GM12865 (cell line): ENCODE data around the gene CHCT1.
"Not testable (repeated sequence)": the region's sequence is repeated elsewhere in the genome, so short reads cannot be mapped to it uniquely, and the experiment has no call there.

Source experiments
- DNase-seq: peaks from one replicate; pipeline ENCODE4 v3.0.0; 2010; ENCODE audit warnings: low read depth
- H3K4me3 ChIP-seq: 2 replicates; pipeline ENCODE4 v1.5.1; 2011; ENCODE audit warnings: mild to moderate bottlenecking, low read depth, low read length, control low read depth
- TF ChIP-seq, protein P1 (sequence below): IDR thresholded peaks from 2 replicates; pipeline ENCODE4 v1.5.1; 2011; ENCODE audit warnings: low read length, control low read depth, low read depth, inconsistent platforms; ENCODE audit not compliant: insufficient read depth; ENCODE audit errors: missing control alignments

CHCT1 gene

DNA sequence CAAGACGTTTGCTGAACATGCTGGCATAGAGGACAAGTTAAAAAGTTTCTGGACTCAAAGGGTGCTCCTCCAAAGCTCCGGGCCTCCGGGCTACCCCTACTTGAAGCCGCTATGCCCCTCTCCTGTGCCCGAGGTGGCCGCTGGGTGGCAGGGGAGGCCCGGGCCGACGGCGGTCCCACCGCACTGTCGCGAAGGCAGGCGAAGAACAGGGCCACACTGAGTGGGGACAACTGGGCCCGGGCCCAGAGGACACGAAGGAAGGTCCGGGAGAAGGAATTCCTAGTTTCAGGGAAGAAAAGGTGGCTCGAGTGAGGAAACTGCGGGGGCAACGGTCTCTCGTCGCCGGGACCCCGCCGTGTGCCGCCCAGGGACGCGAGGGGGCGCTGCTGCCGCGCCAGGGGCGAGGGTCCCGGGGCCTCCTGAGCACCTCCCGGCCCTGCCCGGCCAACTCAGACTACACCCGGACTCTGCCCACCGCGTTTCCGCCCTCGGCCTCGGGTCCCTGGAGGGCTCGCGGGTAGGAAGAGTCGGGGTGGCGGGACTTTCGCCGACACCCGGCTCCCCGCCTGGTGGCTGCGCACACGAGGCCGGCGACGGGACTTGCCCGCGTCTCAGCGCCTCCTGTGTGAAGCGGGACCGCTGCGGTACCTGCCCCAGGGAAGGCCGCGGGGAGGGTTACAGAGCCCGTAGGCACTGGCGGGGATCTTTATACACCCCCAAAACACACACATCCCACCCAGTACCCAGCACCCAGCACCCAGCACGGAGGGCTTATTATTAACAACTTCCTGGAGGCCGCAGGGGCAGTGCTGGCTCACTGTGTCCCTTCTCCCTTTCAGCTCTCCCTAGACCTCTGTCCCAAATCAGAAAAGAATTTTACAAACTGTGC lies 772 bp upstream of the CHCT1 start:
- peak overlapping the region; percentile 59 for H3K4me3 ChIP-seq
- DNase-seq = peak; percentile 82
- TF ChIP-seq, protein P1, sequence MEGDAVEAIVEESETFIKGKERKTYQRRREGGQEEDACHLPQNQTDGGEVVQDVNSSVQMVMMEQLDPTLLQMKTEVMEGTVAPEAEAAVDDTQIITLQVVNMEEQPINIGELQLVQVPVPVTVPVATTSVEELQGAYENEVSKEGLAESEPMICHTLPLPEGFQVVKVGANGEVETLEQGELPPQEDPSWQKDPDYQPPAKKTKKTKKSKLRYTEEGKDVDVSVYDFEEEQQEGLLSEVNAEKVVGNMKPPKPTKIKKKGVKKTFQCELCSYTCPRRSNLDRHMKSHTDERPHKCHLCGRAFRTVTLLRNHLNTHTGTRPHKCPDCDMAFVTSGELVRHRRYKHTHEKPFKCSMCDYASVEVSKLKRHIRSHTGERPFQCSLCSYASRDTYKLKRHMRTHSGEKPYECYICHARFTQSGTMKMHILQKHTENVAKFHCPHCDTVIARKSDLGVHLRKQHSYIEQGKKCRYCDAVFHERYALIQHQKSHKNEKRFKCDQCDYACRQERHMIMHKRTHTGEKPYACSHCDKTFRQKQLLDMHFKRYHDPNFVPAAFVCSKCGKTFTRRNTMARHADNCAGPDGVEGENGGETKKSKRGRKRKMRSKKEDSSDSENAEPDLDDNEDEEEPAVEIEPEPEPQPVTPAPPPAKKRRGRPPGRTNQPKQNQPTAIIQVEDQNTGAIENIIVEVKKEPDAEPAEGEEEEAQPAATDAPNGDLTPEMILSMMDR = peak; percentile 75

DNA sequence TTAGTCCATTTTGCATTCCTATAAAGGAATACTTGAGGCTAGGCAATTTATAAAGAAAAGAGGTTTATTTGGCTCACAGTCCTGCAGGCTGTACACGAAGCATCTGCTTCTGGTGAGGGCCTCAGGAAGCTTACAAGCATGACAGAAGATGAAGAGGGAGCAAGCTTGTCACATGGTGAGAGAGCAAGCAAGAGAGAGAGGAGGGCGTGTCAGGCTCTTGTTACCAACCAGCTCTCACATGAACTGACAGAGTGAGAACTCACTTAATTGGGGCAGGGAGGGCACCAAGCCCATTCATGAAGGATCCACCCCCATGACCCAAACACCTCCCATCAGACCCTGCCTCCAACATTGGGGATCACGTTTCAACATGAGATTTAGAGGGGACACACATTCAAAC lies 1.6 kb downstream of the CHCT1 start:
- no peak overlapping the region for H3K4me3 ChIP-seq
- TF ChIP-seq, protein P1 = no peak
- DNase-seq = no peak

DNA sequence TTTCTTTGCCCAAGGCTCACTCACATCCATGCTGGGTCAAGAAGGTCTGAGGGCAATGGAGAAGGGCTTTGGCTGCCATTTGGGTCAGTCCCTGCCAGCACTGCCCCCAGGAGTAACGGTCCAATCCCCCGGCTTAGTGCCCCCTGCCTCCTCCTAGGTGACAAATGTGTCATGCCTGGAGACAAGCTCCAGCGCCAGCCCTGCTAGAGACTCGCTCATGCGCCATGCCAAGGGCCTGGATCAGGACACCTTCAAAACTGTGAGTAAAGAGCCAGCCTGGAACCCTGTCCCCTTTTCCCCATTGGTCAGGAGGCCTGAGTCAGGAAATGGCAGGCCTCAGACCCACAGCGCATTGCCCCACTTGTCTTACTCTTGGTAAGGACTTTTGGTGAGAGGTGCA lies 3.3 kb downstream of the CHCT1 start:
- no peak for DNase-seq
- TF ChIP-seq, protein P1 = no peak
- no peak overlapping the region for H3K4me3 ChIP-seq

DNA sequence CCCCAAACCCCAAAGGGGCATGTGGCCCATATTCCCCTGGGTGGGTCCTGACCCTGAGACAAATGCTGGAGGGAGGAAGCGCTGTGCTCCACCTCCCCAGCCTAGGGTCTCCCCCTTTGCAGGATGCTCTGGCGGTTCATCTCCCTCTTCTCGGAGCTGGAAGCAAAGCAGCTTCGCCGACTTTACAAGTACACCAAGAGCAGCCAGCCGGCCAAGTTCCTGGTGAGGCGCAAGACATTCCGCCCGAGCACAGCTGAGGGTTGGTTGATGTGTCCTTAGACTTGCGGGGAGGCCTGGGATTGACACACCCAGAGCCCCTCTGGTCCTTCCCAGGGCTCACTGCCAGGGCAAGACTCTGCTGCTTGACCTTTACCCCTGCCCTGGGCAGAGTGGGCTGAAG lies 4.3 kb downstream of the CHCT1 start:
- DNase-seq = no peak
- H3K4me3 ChIP-seq = no peak overlapping the region
- TF ChIP-seq, protein P1 = no peak

DNA sequence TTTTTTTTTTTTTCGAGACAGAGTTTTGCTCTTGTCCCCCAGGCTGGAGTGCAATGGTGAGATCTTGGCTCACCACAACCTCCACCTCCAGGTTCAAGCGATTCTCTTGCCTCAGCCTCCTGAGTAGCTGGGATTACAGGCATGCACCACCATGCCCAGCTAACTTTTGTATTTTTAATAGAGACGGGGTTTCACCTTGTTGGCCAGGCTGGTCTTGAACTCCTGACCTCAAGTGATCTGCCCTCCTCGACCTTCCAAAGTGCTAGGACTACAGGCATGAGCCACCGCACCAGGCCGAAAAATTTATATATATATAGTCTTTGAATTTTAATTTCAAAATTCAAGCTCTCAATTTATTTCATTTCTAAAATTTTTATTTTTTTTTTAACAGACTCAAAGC lies 6.2 kb downstream of the CHCT1 start:
- DNase-seq, H3K4me3 ChIP-seq: not testable (repeated sequence)

DNA sequence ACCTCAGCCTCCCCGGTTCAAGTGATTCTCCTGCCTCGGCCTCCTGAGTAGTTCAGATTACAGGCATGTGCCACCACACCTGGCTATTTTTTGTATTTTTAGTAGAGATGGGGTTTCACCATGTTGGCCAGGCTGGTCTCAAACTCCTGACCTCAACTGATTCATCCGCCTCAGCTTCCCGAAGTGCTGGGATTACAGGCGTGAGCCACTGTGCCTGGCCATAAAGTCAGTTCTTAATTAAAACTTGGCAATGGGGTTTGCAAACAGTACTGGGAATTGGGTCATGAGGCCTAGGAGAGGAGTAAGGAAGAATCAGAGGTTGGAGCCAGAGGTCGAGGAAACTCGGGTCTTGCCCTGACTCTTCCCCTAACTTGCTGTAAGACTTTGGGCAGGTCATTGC lies 8.3 kb downstream of the CHCT1 start:
- not testable (repeated sequence) for DNase-seq, H3K4me3 ChIP-seq

DNA sequence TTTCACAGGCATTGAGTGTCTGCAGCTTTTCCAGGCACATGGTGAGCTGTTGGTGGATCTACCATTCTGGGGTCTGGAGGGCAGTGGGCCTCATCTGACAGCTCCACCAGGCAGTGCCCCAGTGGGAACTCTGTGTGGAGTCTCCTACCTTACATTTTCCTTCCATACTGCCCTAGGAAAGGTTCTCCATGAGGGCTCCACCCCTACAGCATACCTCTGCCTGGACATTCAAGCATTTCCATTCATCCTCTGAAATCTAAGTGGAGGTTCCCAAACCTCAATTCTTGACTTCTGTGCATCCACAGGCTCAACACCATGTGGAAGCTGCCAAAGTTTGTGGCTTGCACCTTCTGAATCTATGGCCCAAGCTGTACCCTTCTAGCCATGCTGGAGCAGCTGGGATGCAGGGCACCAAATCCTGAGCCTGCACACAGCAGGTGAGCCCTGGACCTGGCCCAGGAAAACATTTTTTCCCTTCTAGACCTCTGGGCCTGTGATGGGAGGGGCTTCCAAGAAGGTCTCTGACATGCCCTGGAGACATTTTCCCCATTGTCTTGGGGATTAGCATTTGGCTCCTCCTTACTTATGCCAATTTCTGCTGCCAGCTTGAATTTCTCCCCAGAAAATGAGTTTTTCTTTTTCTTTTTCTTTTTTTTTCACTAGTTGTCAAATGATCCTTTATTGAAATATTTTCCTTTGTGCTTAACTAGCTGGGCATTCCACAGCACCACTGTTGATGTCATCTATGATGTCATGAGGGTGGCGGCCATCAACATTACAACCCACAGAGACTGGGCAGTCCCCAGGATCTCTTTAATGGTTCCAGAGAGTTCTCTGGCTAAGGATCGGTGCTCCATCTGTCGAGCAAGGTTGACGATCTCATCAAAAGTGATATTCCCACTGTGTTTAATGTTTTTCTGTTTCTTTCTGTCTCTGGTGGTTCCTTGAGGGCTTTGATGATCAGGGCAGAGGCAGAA lies 11.0 kb downstream of the CHCT1 start:
- DNase-seq, H3K4me3 ChIP-seq: not testable (repeated sequence)
